Liver (tissue), 9 donors: ENCODE data around the gene CHKA. TPM values are rescaled to one million over a fixed set of nuclear protein-coding genes. Genes with fewer than 3 reads are reported as not detected.
A peak's percentile ranks its signal among the peaks of the same experiment; 100 is the strongest.

ENCODE experiments used
- DNase-seq: peaks from one replicate; pipeline ENCODE4 v3.0.0-alpha.2; 2017; ENCODE audit warnings: low spot score
- H3K27ac ChIP-seq, 2 donors: one replicate each; pipeline ENCODE4 v1.7.0; 2013; ENCODE audit warnings: inconsistent platforms in 2 of 2, low read length in 2 of 2, control low read depth in 1 of 2, low read depth in 1 of 2, mild to moderate bottlenecking in 1 of 2
- H3K27me3 ChIP-seq, 4 donors: one replicate each; pipeline versions ENCODE4 v1.6.1 to v1.7.0; 2013; ENCODE audit warnings: low read length in 3 of 4, inconsistent platforms in 1 of 4, mild to moderate bottlenecking in 1 of 4, moderate library complexity in 1 of 4; ENCODE audit not compliant: control insufficient read depth in 4 of 4, insufficient read depth in 4 of 4
- H3K36me3 ChIP-seq, 4 donors: one replicate each; pipeline versions ENCODE4 v1.6.1 to v1.7.0; 2013; ENCODE audit warnings: low read length in 3 of 4, mild to moderate bottlenecking in 3 of 4, low read depth in 1 of 4, moderate library complexity in 1 of 4; ENCODE audit not compliant: control insufficient read depth in 4 of 4, insufficient read depth in 3 of 4
- H3K4me1 ChIP-seq, 4 donors: one replicate each; pipeline versions ENCODE4 v1.6.1 to v1.7.0; 2013; ENCODE audit warnings: low read length in 3 of 4, mild to moderate bottlenecking in 3 of 4, moderate library complexity in 1 of 4; ENCODE audit not compliant: control insufficient read depth in 4 of 4, insufficient read depth in 4 of 4
- H3K4me3 ChIP-seq, 3 donors: one replicate each; pipeline versions ENCODE4 v1.6.1 to v1.7.0; 2013; ENCODE audit warnings: low read length in 3 of 3, control low read depth in 1 of 3, low read depth in 1 of 3, mild to moderate bottlenecking in 1 of 3
- H3K9ac ChIP-seq, 2 donors: one replicate each; pipeline ENCODE4 v1.7.0; 2013; ENCODE audit warnings: low read length in 2 of 2, mild to moderate bottlenecking in 2 of 2, moderate library complexity in 2 of 2, control low read depth in 1 of 2, low read depth in 1 of 2
- H3K9me3 ChIP-seq, 4 donors: one replicate each; pipeline versions ENCODE4 v1.6.1 to v1.7.0; 2013; ENCODE audit warnings: low read length in 3 of 4; ENCODE audit not compliant: control insufficient read depth in 4 of 4
- EGR1 ChIP-seq, 2 donors: IDR thresholded peaks; 2 replicates each; pipeline ENCODE4 v1.6.1; 2016 to 2018; ENCODE audit warnings: antibody characterized with exemption in 2 of 2, low read depth in 2 of 2
- FOXA1 ChIP-seq: IDR thresholded peaks from 2 replicates; pipeline ENCODE4 v1.6.1; 2016; ENCODE audit warnings: antibody characterized with exemption
- FOXA2 ChIP-seq: IDR thresholded peaks from 2 replicates; pipeline ENCODE4 v1.6.1; 2016; ENCODE audit warnings: antibody characterized with exemption
- GABPA ChIP-seq, 2 donors: IDR thresholded peaks in 1 of 2; conservative IDR thresholded peaks in 1 of 2; 2 replicates each; pipeline ENCODE4 v1.6.1; 2016; ENCODE audit warnings: antibody characterized with exemption in 2 of 2, mild to moderate bottlenecking in 1 of 2, moderate library complexity in 1 of 2
- HNF4A ChIP-seq, 2 donors: conservative IDR thresholded peaks; 2 replicates each; pipeline ENCODE4 v1.6.1; 2016; ENCODE audit warnings: antibody characterized with exemption in 2 of 2, mild to moderate bottlenecking in 2 of 2
- HNF4G ChIP-seq: IDR thresholded peaks from 2 replicates; pipeline ENCODE4 v1.6.1; 2016; ENCODE audit warnings: antibody characterized with exemption
- JUND ChIP-seq, 2 donors: IDR thresholded peaks; 2 replicates each; pipeline ENCODE4 v1.6.1; 2016; ENCODE audit warnings: antibody characterized with exemption in 2 of 2
- NR2F2 ChIP-seq: IDR thresholded peaks from 2 replicates; pipeline ENCODE4 v1.6.1; 2016; ENCODE audit warnings: antibody characterized with exemption
- RAD21 ChIP-seq, 2 donors: IDR thresholded peaks; 2 replicates each; pipeline ENCODE4 v1.6.1; 2016; ENCODE audit warnings: antibody characterized with exemption in 2 of 2, mild to moderate bottlenecking in 2 of 2
- RXRA ChIP-seq, 2 donors: IDR thresholded peaks; 2 replicates each; pipeline ENCODE4 v1.6.1; 2017 to 2018; ENCODE audit warnings: antibody characterized with exemption in 2 of 2, mild to moderate bottlenecking in 1 of 2
- SP1 ChIP-seq: IDR thresholded peaks from 2 replicates; pipeline ENCODE4 v1.6.1; 2018; ENCODE audit warnings: antibody characterized with exemption, mild to moderate bottlenecking
- TAF1 ChIP-seq: conservative IDR thresholded peaks from 2 replicates; pipeline ENCODE4 v1.6.1; 2016; ENCODE audit warnings: antibody characterized with exemption, mild to moderate bottlenecking
- YY1 ChIP-seq: IDR thresholded peaks from 2 replicates; pipeline ENCODE4 v1.6.1; 2016; ENCODE audit warnings: antibody characterized with exemption, mild to moderate bottlenecking
- WGBS: extraction: QIAGEN DNeasy Blood & Tissue Kit; methylation state at CpG from one replicate; pipeline ENCODE4 v1.1.7; 2013; 5-methylcytosine and 5-hydroxymethylcytosine counted together
- polyA plus RNA-seq, 2 donors: library from polyadenylated mRNA; stranded (reverse) in 1 of 2; unstranded in 1 of 2; fragments of 200-250 nt in 1 of 2; fragments of >200 nt in 1 of 2; fragmentation: Nextera tagmentation in 1 of 2; extraction: Ambion mirVana in 1 of 2; gene quantifications; one replicate each; pipeline versions ENCODE4 v1.2.1 to v1.2.3, GENCODE V29; 2013 to 2015
- total RNA-seq, 2 donors: library from RNA; depleted of rRNA; stranded (reverse); fragments of >200 nt; gene quantifications; one replicate each; pipeline ENCODE4 v1.2.3, GENCODE V29; 2014
- TF ChIP-seq, protein P1 (sequence below): IDR thresholded peaks from 2 replicates; pipeline ENCODE4 v1.6.1; 2016; ENCODE audit warnings: antibody characterized with exemption
- TF ChIP-seq, protein P2 (sequence below): IDR thresholded peaks from 2 replicates; pipeline ENCODE4 v1.6.1; 2016; ENCODE audit warnings: antibody characterized with exemption
- TF ChIP-seq, protein P3 (sequence below): IDR thresholded peaks from 2 replicates; pipeline ENCODE4 v1.6.1; 2016; ENCODE audit warnings: antibody characterized with exemption
- TF ChIP-seq, protein P4 (sequence below): fragments of 150-350 bp; IDR thresholded peaks from 2 replicates; pipeline ENCODE4 v1.5.1; 2017; ENCODE audit warnings: improper control_type of control experiment, low read depth, low read length; ENCODE audit not compliant: missing input control
- donor health status: healthy.
- donor health status: healthy.
- donor health status: healthy.
- donor health status: healthy.
- donor health status: healthy.

The CHKA gene
- total and polyA plus RNA-seq, 4 donors: 11.4 to 41.9 (median 17.3) TPM

DNA sequence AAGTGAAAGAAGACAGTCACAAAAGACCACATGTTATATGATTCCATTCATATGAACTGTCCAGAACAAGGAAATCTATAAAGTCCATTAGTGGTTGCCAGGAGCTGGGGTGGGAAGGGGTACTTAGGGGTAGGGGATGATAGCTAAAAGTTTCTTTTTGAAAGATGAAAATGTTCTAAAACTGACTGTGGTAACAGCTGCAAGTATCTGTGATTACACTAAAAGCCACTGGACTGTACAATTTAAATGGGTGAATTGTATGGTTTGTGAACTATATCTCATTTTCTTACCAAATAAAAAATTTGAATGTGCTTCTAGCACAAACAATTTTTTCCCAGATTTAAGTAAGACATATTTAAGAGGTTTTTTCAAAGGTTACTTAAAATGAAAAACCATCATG, 22.1 kb downstream of the CHKA start:
- Histone ChIP-seq H3K9ac (peak overlapping the region; percentile 16 to 76), H3K27me3 (no peaks in the 10 kb centered on the region), H3K9me3 (no peaks in the 10 kb centered on the region), H3K27ac (peak overlapping the region; percentile 70 to 82), H3K4me3 (no peak overlapping the region), H3K4me1 (peaks cover 5 to 28% (median 17%) of the 10 kb centered on the region in 4 donors), H3K36me3 (peaks cover 0 to 1% (median 0%) of the 10 kb centered on the region in 4 donors)
- TF ChIP-seq GABPA (IDR thresholded peaks at IDR 0.05 in 1 of 2, conservative IDR thresholded peaks at IDR 0.05 in 1 of 2) (no peak), JUND (IDR thresholded peaks at IDR 0.05) (no peak), EGR1 (IDR thresholded peaks at IDR 0.05; ENCODE audit: low read depth in 2 of 2) (no peak), HNF4A (conservative IDR thresholded peaks at IDR 0.05) (no peak), SP1 (no peak), TAF1 (no peak), FOXA1 (no peak), FOXA2 (no peak), YY1 (no peak), HNF4G (no peak)
- TF ChIP-seq, protein P1, sequence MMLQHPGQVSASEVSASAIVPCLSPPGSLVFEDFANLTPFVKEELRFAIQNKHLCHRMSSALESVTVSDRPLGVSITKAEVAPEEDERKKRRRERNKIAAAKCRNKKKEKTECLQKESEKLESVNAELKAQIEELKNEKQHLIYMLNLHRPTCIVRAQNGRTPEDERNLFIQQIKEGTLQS: no peak
- TF ChIP-seq, protein P2, sequence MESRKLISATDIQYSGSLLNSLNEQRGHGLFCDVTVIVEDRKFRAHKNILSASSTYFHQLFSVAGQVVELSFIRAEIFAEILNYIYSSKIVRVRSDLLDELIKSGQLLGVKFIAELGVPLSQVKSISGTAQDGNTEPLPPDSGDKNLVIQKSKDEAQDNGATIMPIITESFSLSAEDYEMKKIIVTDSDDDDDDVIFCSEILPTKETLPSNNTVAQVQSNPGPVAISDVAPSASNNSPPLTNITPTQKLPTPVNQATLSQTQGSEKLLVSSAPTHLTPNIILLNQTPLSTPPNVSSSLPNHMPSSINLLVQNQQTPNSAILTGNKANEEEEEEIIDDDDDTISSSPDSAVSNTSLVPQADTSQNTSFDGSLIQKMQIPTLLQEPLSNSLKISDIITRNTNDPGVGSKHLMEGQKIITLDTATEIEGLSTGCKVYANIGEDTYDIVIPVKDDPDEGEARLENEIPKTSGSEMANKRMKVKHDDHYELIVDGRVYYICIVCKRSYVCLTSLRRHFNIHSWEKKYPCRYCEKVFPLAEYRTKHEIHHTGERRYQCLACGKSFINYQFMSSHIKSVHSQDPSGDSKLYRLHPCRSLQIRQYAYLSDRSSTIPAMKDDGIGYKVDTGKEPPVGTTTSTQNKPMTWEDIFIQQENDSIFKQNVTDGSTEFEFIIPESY: no peak
- TF ChIP-seq, protein P3, sequence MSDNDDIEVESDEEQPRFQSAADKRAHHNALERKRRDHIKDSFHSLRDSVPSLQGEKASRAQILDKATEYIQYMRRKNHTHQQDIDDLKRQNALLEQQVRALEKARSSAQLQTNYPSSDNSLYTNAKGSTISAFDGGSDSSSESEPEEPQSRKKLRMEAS: no peak
- TF ChIP-seq, protein P4, sequence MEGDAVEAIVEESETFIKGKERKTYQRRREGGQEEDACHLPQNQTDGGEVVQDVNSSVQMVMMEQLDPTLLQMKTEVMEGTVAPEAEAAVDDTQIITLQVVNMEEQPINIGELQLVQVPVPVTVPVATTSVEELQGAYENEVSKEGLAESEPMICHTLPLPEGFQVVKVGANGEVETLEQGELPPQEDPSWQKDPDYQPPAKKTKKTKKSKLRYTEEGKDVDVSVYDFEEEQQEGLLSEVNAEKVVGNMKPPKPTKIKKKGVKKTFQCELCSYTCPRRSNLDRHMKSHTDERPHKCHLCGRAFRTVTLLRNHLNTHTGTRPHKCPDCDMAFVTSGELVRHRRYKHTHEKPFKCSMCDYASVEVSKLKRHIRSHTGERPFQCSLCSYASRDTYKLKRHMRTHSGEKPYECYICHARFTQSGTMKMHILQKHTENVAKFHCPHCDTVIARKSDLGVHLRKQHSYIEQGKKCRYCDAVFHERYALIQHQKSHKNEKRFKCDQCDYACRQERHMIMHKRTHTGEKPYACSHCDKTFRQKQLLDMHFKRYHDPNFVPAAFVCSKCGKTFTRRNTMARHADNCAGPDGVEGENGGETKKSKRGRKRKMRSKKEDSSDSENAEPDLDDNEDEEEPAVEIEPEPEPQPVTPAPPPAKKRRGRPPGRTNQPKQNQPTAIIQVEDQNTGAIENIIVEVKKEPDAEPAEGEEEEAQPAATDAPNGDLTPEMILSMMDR: no peak
- no peak for DNase-seq

DNA sequence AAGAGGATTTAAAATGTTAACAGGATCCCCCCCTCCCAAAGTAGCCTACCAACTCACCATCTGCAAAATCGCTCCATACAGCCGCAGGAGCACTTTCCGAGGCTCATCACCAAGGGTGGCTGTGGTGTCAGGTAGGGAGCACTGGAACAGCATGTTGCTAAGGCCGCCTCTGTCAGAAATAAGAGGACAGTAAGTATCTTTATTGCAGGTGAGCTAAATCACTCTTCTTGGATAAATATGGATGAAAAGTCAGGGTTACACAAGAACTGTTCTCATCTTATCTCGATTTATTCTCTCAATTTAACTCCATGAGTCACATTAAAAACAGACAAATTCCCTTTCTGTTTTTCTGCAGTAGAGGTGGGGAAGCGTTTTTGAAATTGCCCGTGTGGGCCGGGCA, 24.2 kb downstream of the CHKA start:
- Histone ChIP-seq H3K27me3 (no peaks in the 10 kb centered on the region), H3K27ac (no peak overlapping the region), H3K9me3 (no peaks in the 10 kb centered on the region), H3K9ac (no peak overlapping the region), H3K36me3 (peaks cover 0 to 1% (median 0%) of the 10 kb centered on the region in 4 donors), H3K4me3 (no peak overlapping the region), H3K4me1 (peaks cover 7 to 21% (median 13%) of the 10 kb centered on the region in 4 donors)
- TF ChIP-seq YY1: no peak
- no peak for TF ChIP-seq FOXA2
- TF ChIP-seq SP1: no peak
- TF ChIP-seq RXRA (IDR thresholded peaks at IDR 0.05): no peak
- TF ChIP-seq TAF1: no peak
- TF ChIP-seq, protein P1: no peak
- no peak for TF ChIP-seq HNF4A (conservative IDR thresholded peaks at IDR 0.05)
- TF ChIP-seq NR2F2: no peak
- TF ChIP-seq GABPA (IDR thresholded peaks at IDR 0.05 in 1 of 2, conservative IDR thresholded peaks at IDR 0.05 in 1 of 2): no peak
- no peak for TF ChIP-seq HNF4G
- TF ChIP-seq RAD21 (IDR thresholded peaks at IDR 0.05): no peak
- DNase-seq: no peak
- WGBS: 83% methylated on average over 8 of the region's 8 CpGs
